DMS153 treated with DMSO at 0.1 percent for 48 hours (cell line): ENCODE measurements around the gene PASK.

Experiments used
- DNase-seq: peaks from one replicate; lab custom pipeline; 2025; ENCODE audit not compliant: unreplicated experiment; lab: John Stamatoyannopoulos, UW

PASK gene

GRCh38 chr2:241068136-241068941, 80.9 kb downstream of the PASK start:
- no peak for DNase-seq

GRCh38 chr2:241067501-241068135, 81.7 kb downstream of the PASK start:
- no peak for DNase-seq

- DNase-seq, result no peak
Measured at GRCh38 chr2:241066893-241067341, 82.4 kb downstream of the PASK start.

- no peak for DNase-seq
Measured at GRCh38 chr2:241066171-241066892, 82.9 kb downstream of the PASK start.

- no peak for DNase-seq
Measured at GRCh38 chr2:241065355-241065803, 83.9 kb downstream of the PASK start.

- no peak for DNase-seq
Measured at GRCh38 chr2:241064802-241065354, 84.4 kb downstream of the PASK start.

GRCh38 chr2:241064008-241064801, 85.1 kb downstream of the PASK start:
- peak; percentile 24 for DNase-seq

- no peak for DNase-seq
Measured at GRCh38 chr2:241063587-241063986, 85.7 kb downstream of the PASK start.

- DNase-seq, result no peak
Measured at GRCh38 chr2:241063093-241063551, 86.2 kb downstream of the PASK start.

GRCh38 chr2:241062389-241063092, 86.7 kb downstream of the PASK start:
- DNase-seq, result no peak

- DNase-seq, result no peak
Measured at GRCh38 chr2:241061275-241061674, 88.0 kb downstream of the PASK start.
